DMS114 treated with DMSO at 0.1 percent for 48 hours (cell line): ENCODE measurements around the gene SNRPE.
A peak's percentile ranks its signal among the peaks of the same experiment; 100 is the strongest.
"Not testable (repeated sequence)": the region's sequence is repeated elsewhere in the genome, so short reads cannot be mapped to it uniquely, and the experiment has no call there.

Experiments used
- DNase-seq: peaks from one replicate; lab custom pipeline; 2025; ENCODE audit not compliant: unreplicated experiment; lab: John Stamatoyannopoulos, UW

Gene SNRPE

DNA sequence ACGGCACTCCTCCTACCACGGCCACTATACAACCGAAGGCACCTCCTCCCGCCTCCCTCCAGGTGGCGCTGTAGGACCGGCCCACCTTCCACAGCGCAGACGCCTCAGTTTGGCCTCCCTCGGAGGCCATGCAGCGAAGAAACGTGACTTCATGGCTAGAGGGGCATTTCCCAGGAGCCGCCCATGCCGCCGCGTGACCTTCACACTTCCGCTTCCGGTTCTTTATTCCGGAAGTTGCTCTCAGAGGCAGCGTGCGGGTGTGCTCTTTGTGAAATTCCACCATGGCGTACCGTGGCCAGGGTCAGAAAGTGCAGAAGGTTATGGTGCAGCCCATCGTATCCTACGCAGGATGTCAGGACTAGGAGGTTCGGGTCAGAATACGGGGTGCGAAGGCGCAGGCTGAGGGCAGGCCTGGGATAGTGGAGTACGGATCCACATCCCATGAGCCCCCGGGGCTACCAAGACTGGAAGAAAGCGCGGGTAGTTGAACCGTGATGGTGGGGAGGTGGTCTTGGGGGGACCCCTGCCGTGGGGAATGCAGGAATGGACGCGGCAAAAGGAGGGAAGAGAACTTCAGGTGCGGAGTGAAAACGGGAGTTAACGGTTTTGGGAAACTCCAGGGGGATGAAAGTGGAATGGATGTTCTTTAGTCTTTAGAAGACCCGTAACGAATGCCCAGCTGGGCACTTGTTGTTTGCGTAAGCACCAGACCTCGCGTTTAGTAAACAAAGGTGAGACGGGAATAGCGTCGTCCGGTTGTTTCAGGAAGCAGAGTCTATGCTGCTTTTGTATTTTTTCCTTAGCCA is at the start of gene SNRPE:
Gene SNRPE, plus strand, starts transcription at position 221 of the 806 bp plus-strand sequence. Its CDS starts 61 bp downstream, at position 282.
- peak; percentile 96 for DNase-seq

DNA sequence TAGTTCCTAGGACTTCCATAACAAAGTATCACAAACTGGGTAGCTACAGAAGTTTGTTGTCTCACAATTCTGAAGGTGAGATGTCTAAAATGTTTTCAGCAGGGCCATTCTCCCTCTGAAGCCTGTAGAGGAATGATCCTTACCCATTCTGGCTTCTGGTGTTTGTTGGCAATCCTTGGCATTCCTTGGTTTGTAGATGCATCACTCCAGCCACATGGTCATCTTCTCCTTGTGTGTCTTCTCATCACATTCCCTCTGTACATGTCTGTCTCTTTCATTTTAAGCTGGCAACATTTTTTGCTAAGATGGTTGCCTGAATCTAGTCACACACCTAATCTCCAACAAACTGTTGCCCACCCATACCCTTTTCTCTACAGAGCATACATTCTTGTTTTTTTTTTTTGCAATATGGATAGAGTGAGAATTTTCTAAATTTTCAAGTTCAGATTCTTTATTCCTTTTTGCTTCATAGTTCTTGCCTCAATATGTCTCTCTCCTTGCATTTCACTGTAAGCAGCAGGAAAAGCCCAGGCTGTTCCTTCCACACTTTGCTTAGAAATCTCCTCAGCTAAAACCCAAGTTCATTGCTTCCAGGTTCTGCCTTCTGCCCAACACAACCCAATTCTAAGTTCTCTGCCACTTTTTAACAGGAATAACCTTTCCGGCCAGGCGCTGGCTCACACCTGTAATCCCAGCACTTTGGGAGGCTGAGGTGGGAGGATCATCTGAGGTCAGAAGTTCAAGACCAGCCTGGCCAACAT is 47.6 kb upstream of the SNRPE start:
- DNase-seq, result no peak

DNA sequence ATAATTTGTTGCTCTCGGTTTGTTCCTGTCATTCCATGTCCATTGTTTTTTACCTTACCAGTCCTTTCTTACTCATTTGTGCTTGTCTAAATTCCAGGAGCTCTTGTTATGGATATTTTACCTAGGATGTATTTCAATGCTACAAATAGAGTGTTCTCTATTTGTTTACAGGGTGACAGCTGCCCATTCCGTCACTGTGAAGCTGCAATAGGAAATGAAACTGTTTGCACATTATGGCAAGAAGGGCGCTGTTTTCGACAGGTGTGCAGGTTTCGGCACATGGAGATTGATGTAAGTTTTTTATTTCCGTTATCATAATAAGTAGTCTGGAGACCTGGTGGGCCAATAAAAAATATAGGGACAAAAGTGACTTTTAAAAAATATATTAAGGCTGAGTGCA is 43.0 kb upstream of the SNRPE start:
- no peak for DNase-seq

DNA sequence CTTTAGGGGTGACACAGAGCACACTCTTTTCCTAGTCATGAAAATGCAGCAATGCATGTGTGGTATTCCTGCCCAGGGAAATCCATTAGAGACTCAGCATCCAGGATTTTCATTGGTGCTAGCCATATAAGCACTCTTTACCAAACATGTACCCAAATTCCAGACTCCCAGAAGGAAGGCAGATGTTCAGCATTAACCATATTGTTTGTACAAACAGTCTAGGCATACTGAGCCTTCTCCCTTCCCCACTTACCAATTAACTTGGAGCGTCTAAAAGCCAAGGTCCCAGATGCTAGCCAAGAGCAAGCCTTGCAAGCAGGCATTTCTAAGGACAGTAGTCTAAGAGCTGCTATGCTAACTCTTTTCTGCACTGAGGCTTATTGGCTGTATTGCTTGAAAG is 38.1 kb upstream of the SNRPE start:
- DNase-seq, result no peak

- DNase-seq, result no peak
These were observed 35.2 kb upstream of the SNRPE start for GRCh38 chr1:203826175-203826574.

GRCh38 chr1:203828002-203828401 is 33.4 kb upstream of the SNRPE start:
- no peak for DNase-seq

- DNase-seq, result no peak
These were observed 32.9 kb upstream of the SNRPE start for GRCh38 chr1:203828503-203828902.

DNA sequence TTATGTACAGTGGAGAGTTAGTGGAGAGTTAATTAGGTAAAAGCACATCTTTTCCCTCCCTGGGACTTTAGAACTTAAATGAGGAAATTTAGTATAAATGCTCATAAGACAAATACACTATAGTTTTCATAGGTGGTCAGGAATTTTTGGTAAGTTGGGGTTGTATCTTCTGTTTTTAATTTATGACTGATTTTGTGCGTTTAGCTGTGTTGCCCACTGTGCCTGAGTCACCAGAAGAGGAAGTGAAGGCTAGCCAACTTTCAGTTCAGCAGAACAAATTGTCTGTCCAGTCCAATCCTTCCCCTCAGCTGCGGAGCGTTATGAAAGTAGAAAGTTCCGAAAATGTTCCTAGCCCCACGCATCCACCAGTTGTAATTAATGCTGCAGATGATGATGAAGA is 32.2 kb upstream of the SNRPE start:
- DNase-seq, result not testable (repeated sequence)

DNA sequence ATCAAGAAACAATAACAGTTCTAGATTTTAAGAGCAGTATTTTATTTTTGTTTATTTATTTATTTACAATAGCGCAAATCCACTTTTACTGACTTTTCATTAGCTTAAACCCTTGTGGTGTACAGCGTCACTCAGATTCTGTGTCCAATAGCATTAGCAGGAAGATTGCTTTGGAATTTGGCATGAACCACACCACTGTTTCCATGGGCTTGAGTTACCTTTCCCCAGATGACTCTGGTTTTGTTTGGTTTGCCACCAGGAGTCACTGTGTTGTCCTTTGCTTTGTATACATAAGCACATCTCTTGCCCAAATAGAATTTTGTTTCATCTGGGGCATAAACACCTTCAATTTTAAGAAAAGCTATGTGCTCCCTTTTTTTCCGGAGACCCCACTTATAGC is 25.9 kb upstream of the SNRPE start:
- no peak for DNase-seq

DNA sequence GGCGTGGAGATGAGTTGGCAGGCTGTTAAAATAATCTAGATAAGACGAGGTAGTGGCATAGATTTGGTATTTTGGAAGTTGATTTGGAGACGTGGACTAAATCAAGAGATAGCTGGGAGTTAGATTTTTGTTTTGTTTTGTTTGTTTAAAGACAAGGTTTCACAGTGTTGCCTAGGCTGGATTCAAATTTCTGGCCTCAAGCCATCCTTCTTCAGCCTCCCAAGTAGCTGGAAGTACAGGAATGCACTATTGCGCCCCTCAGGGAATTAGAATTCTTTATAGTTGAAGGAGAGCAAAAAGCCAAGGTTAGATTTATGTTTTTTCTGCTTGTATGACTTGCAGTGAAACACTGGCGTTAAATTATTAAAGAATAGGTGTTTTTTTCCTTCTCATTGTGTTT is 22.3 kb upstream of the SNRPE start:
- no peak for DNase-seq

DNA sequence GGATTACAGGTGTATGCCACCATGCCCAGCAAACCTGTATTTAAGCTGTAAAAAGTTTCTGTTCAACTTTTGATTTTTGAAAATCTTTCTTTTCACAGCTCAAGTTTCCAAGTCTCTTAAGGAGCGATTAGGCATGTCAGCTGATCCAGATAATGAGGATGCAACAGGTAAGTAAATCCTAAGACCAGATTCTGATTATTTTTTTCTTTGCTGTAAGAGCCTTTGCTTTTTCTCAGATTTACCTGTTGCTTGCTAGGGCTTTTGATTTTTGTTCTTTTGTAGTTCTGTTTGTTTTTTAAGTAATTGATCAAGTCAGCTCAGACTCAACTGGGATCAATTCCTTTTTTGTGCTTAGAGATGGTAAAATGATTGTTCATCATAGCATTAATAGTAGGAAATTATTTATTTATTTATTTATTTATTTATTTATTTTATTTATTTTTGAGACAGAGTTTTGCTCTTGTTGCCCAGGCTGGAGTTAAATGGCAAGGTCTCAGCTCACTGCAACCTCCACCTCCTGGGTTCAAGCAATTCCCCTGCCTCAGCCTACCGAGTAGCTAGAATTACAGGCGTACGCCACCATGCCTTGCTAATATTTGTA is 21.1 kb upstream of the SNRPE start:
- no peak for DNase-seq

- DNase-seq, result no peak
These were observed 18.9 kb upstream of the SNRPE start for GRCh38 chr1:203842559-203842876.

DNA sequence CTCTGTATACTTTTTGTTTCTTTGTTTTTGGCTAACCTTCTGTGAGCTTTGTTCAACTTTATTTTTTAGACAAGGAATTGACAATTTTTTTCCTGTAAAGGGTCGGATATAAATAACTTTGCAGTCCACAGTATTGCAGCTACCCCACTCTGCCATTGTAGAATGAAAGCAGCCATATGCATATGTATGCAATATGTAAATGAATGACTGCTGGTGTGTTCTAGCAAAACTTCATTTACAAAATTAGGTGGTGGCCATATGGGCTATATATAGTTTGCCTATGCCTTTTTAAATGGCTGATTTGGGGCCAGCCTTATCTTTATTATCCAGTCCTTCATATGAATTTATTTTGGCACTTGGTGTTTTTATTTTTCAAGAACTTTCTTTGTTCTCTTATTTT is 18.0 kb upstream of the SNRPE start:
- no peak for DNase-seq

DNA sequence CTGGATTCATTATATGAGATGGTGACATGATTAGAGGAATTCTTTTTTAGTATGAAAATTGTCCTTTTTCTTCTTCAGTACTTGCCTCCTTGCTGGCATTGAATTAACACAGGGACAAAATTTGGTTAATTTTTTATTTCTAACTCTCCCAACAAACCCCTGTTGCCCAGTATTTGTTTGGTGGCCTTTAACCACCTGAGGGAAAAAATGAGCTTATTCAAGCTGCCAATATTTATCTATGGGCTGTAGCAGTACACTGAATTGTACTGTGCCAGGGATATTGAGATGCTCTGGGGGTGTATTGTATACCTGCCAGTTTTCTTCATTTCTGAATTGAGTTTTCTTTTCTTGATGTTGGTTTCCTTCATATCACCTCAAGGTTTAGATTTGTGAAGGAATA is 8.3 kb upstream of the SNRPE start:
- not testable (repeated sequence) for DNase-seq

- DNase-seq, result no peak
These were observed 3.3 kb upstream of the SNRPE start for GRCh38 chr1:203858055-203858454.

DNA sequence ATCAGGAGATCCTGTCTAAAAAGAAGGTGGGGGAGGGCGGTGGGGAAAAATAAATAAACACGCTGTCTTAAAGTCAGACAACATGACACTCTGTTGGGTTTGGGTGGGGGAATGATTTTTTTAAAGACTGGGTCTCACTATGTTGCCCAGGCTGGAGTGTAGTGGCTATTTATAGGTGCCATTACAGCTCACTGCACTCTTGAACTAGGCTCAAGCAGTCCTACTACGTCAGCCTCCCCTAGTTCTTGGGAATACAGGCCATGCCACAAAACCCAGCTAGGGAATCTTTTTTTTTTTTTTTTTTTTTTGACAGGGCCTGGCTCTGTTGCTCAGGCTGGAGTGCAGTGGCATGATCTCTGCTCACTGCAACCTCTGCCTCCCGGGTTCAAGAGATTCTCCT is 2.4 kb upstream of the SNRPE start:
- DNase-seq, result no peak

- DNase-seq, result no peak
These were observed 888 bp upstream of the SNRPE start for GRCh38 chr1:203860396-203861025.

- DNase-seq, result no peak
These were observed 6.4 kb downstream of the SNRPE start for GRCh38 chr1:203867802-203868201.

- no peak for DNase-seq
These were observed 8.8 kb downstream of the SNRPE start for GRCh38 chr1:203870245-203870644.

GRCh38 chr1:203871114-203871880 is 9.9 kb downstream of the SNRPE start:
- peak; percentile 73 for DNase-seq

GRCh38 chr1:203873094-203873493 is 11.7 kb downstream of the SNRPE start:
- DNase-seq, result no peak
